ENCODE data around the gene FAM89B.

GRCh38 chr11:65569973-65570918 lies 2.1 kb upstream of the FAM89B start, which contains the start of gene ZNRD2:
- TF ChIP-seq CTCF (IDR thresholded peaks at IDR 0.05) (no peak), POLR2A (IDR thresholded peaks at IDR 0.05) (no peak)
